Stomach (tissue), 9 donors: ENCODE data around the gene RANBP1. TPM values are rescaled to one million over a fixed set of nuclear protein-coding genes. Genes with fewer than 3 reads are reported as not detected.
"Not testable (repeated sequence)": the region's sequence is repeated elsewhere in the genome, so short reads cannot be mapped to it uniquely, and the experiment has no call there.

ENCODE experiments used
- DNase-seq, 2 donors: peaks; one replicate each; pipeline versions ENCODE4 v3.0.0 to v3.0.0-alpha.2; 2013 to 2019
- H3K27ac ChIP-seq, 5 donors: fragments of 200-600 bp in 4 of 5; sonication (generic) in 4 of 5; one replicate each; pipeline ENCODE4 v1.5.1; 2013 to 2019; ENCODE audit warnings: mild to moderate bottlenecking in 1 of 5, moderate library complexity in 1 of 5
- H3K27me3 ChIP-seq, 3 donors: fragments of 200-600 bp; sonication (generic); one replicate each; pipeline ENCODE4 v1.5.1; 2017 to 2019; ENCODE audit warnings: mixed run types in 1 of 3
- H3K36me3 ChIP-seq, 4 donors: fragments of 200-600 bp; sonication (generic); 1 replicate in 3 of 4; 2 replicates in 1 of 4; pipeline ENCODE4 v1.5.1; 2016 to 2019
- H3K4me1 ChIP-seq, 4 donors: fragments of 200-600 bp; sonication (generic); one replicate each; pipeline ENCODE4 v1.5.1; 2016 to 2019
- H3K4me3 ChIP-seq, 4 donors: fragments of 200-600 bp; sonication (generic) in 3 of 4; one replicate each; pipeline ENCODE4 v1.5.1; 2016 to 2019; ENCODE audit warnings: mild to moderate bottlenecking in 1 of 4
- H3K9me3 ChIP-seq, 4 donors: fragments of 200-600 bp; sonication (generic); one replicate each; pipeline ENCODE4 v1.5.1; 2016 to 2019
- EP300 ChIP-seq: sonication (generic); formaldehyde crosslinking; IDR thresholded peaks from one replicate; pipeline ENCODE4 v1.6.1; 2017; ENCODE audit warnings: antibody characterized with exemption
- POLR2A ChIP-seq, 4 donors: fragments of 450-650 bp; IDR thresholded peaks; one replicate each; pipeline ENCODE4 v1.6.1; 2016; ENCODE audit warnings: antibody characterized with exemption in 4 of 4, control low read depth in 2 of 4, mild to moderate bottlenecking in 1 of 4, moderate library complexity in 1 of 4
- POLR2AphosphoS5 ChIP-seq, 3 donors: sonication (generic); formaldehyde crosslinking; IDR thresholded peaks; one replicate each; pipeline ENCODE4 v1.6.1; 2016; ENCODE audit warnings: antibody characterized with exemption in 3 of 3
- WGBS, 5 donors: extraction: QIAGEN DNeasy Blood & Tissue Kit in 3 of 5; methylation state at CpG; one replicate each; pipeline versions ENCODE4 v1.1.5 to v1.1.7; 2013 to 2018; 5-methylcytosine and 5-hydroxymethylcytosine counted together
- intact Hi-C: fragments of 100-400 bp; cut with DNase I; formaldehyde crosslinking; loops from one replicate; pipeline ENCODE4 v1.15.1; 2023; ENCODE audit warnings: low total_unique reads
- polyA plus RNA-seq, 3 donors: library from polyadenylated mRNA; stranded (reverse); fragments of 200-250 nt; gene quantifications; one replicate each; pipeline ENCODE4 v1.2.3, GENCODE V29; 2013
- total RNA-seq, 5 donors: library from RNA; depleted of rRNA; stranded (reverse); fragments of >200 nt; gene quantifications; one replicate each; pipeline versions ENCODE4 v1.1.0 to v1.2.3, GENCODE V29; 2014 to 2016
- TF ChIP-seq, protein P1 (sequence below), 7 experiments: fragments of 450-650 bp in 4 of 7; fragments of 200-600 bp in 3 of 7; sonication (generic) in 3 of 7; IDR thresholded peaks; one replicate each; pipeline ENCODE4 v1.5.1; 2016 to 2019; ENCODE audit warnings: antibody characterized with exemption in 7 of 7, control low read depth in 2 of 7, mild to moderate bottlenecking in 1 of 7
- donor health status: healthy with polysubstance abuse.
- donor health status: Bipolar disorder and iron deficiency.
- donor health status: healthy.

RANBP1 gene
- total and polyA plus RNA-seq, 8 donors: 23.9 to 200 (median 91.9) TPM

- no peak for DNase-seq
- peaks cover 0 to 5% (median 2%) of the 10 kb centered on the region in 4 donors for H3K4me1 ChIP-seq
- no peak overlapping the region for H3K27ac ChIP-seq
- peaks cover 0 to 65% (median 8%) of the 10 kb centered on the region in 3 donors for H3K27me3 ChIP-seq
- intact Hi-C loops: loop anchor here (5.0 kb wide), 1 partner anchor 130 kb away; no protein-coding TSS in a partner anchor
- 58 to 72% (median 62%) methylated on average over 11 to 15 of the region's 15 CpGs for WGBS, 5 donors
- no peaks in the 10 kb centered on the region for H3K36me3 ChIP-seq
- no peaks in the 10 kb centered on the region for H3K9me3 ChIP-seq
- H3K4me3 ChIP-seq: no peak overlapping the region
- TF ChIP-seq POLR2AphosphoS5 (IDR thresholded peaks at IDR 0.05) (no peak), POLR2A (IDR thresholded peaks at IDR 0.05) (no peak), EP300 (no peak)
- TF ChIP-seq, protein P1, sequence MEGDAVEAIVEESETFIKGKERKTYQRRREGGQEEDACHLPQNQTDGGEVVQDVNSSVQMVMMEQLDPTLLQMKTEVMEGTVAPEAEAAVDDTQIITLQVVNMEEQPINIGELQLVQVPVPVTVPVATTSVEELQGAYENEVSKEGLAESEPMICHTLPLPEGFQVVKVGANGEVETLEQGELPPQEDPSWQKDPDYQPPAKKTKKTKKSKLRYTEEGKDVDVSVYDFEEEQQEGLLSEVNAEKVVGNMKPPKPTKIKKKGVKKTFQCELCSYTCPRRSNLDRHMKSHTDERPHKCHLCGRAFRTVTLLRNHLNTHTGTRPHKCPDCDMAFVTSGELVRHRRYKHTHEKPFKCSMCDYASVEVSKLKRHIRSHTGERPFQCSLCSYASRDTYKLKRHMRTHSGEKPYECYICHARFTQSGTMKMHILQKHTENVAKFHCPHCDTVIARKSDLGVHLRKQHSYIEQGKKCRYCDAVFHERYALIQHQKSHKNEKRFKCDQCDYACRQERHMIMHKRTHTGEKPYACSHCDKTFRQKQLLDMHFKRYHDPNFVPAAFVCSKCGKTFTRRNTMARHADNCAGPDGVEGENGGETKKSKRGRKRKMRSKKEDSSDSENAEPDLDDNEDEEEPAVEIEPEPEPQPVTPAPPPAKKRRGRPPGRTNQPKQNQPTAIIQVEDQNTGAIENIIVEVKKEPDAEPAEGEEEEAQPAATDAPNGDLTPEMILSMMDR (IDR thresholded peaks at IDR 0.05): no peak
Measured at GRCh38 chr22:20157430-20158183, 41.7 kb downstream of the RANBP1 start.

DNA sequence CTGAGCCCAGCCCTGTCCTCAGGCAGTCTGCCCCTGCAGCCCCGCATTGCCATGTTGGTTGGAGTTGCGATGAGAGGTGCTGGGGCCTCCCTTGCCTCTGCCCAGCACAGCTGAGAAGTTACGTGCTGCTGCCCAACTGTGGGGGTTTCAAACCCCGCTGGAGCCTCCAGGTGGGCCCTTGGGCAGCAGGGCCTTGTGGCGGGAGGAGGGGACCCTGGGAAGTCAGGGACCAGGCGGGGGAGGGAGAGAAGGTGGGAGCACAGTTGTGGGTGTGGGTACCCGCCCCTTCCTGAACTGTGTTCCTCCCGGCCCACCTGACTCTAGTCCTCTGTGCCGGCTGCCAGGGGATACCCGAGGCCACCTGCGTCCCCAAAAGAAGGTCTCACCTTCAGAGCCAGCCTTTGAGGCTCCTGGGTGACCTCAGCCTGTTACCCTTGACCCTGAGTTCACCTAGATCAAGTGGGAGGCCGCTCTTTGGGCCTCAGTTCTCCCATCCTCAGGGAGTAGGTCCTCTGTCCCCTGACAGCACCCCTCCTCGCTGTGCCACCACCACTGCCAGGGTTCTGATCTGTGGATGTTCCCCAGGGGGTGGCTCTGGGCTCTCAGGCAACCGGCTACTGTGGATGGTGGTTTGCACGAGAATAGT lies 42.6 kb downstream of the RANBP1 start:
- TF ChIP-seq, protein P1 (IDR thresholded peaks at IDR 0.05): no peak
- TF ChIP-seq POLR2AphosphoS5 (IDR thresholded peaks at IDR 0.05) (no peak), POLR2A (IDR thresholded peaks at IDR 0.05) (no peak), EP300 (no peak)
- WGBS, 5 donors: 43 to 77% (median 70%) methylated on average over 7 to 15 of the region's 15 CpGs
- no peaks in the 10 kb centered on the region for H3K9me3 ChIP-seq

GRCh38 chr22:20159076-20159475 lies 43.2 kb downstream of the RANBP1 start:
- peak in 1 of 2 donors; percentile 55 for DNase-seq
- H3K36me3 ChIP-seq: no peaks in the 10 kb centered on the region
- 10 to 32% (median 15%) methylated on average over 5 to 9 of the region's 9 CpGs for WGBS, 5 donors
- no peak overlapping the region for H3K27ac ChIP-seq
- H3K27me3 ChIP-seq: peaks cover 0 to 61% (median 8%) of the 10 kb centered on the region in 3 donors
- TF ChIP-seq, protein P1 (IDR thresholded peaks at IDR 0.05): no peak
- TF ChIP-seq POLR2A (IDR thresholded peaks at IDR 0.05) (no peak), POLR2AphosphoS5 (IDR thresholded peaks at IDR 0.05) (no peak), EP300 (no peak)
- H3K4me1 ChIP-seq: peaks cover 0 to 5% (median 2%) of the 10 kb centered on the region in 4 donors
- no peak overlapping the region for H3K4me3 ChIP-seq
- intact Hi-C loops: loop anchor here (5.0 kb wide), 1 partner anchor 128 kb away; no protein-coding TSS in a partner anchor
- no peaks in the 10 kb centered on the region for H3K9me3 ChIP-seq

More for the DNA sequence above, 42.6 kb downstream of the RANBP1 start:
- H3K4me1 ChIP-seq: peaks cover 0 to 5% (median 2%) of the 10 kb centered on the region in 4 donors
- intact Hi-C loops: loop anchor here (5.0 kb wide), 1 partner anchor 129 kb away; no protein-coding TSS in a partner anchor
- no peaks in the 10 kb centered on the region for H3K36me3 ChIP-seq
- H3K27ac ChIP-seq: no peak overlapping the region
- no peak for DNase-seq
- H3K27me3 ChIP-seq: peaks cover 0 to 65% (median 8%) of the 10 kb centered on the region in 3 donors
- no peak overlapping the region for H3K4me3 ChIP-seq

DNA sequence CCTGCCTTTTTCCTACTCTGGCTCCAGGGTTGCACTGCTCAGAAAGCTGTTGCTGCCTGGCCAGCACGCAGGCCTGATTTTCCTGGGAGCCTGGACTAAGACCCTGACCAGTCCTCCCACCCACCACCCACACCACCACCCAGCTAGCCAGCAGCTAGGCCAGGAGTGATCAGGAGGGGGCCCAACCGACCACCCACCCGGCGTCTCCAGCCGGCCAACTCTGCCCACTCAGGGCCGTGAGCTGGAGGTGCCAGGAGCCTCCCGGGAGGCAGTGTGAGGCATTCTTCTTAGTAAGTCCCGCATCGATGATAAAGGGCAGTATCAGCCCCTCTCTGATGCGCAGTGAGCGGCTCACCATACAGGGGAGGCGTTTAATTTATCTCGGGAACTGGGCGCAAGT lies 43.6 kb downstream of the RANBP1 start:
- H3K27ac ChIP-seq, H3K36me3 ChIP-seq, H3K4me1 ChIP-seq, DNase-seq, H3K4me3 ChIP-seq, H3K9me3 ChIP-seq: not testable (repeated sequence)
- H3K27me3 ChIP-seq: peaks cover 0 to 57% (median 8%) of the 10 kb centered on the region in 3 donors
- WGBS, 5 donors: 71 to 93% (median 82%) methylated on average over 5 to 12 of the region's 14 CpGs
- intact Hi-C loops: loop anchor here (5.0 kb wide), 1 partner anchor 128 kb away; no protein-coding TSS in a partner anchor
